Measurements from ENCODE around the gene CAPN11. TPM values are rescaled to one million over a fixed set of nuclear protein-coding genes. Genes with fewer than 3 reads are reported as not detected.

CAPN11 gene
- total and polyA plus RNA-seq, 2 experiments from 2014 or later = 1.1 to 1.7 TPM

DNA sequence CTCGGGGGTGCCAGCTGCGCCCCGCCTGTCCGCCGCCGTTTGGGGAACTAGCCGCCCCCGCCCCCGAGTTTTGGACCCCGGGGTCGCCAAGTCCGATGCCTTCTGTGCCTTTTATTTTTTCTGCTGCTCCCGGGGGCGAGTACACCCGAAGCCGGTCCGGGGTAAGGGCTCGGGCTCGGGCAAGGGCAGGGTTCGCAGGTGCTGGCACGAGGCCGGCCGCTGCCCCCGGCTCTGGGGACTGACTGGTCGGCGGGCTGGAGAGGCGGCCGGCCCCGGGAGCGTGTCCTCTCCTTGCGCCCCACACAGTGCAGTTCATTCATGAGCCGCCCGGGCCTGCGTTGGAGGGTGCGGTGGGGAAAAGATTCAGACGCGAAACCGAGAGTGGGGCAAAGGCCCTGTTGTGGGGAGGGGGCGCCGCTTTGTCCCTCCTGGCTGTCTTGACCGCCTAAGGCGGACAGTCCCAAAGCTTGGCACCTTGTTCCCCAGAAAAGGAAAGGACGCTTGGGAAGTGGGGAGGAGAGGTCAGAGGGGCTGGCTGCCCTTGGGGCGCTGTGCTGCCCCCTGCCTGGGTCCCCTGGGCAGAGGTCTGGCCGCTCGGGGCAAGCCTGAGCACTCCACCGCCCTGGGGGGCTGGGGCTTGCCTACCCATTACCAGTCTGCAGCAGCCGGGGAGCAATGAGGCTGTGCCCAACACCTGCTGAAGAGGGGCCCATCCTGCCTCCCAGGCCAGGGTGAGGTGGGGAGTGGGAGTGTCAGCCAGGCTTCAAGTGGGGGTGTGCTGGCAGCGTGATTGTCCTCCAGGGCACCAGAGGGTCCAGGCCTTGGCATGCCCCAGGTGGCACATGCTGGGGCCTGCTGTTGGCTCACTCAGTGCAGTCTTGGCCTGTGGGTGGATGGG is 30.4 kb upstream of the CAPN11 start:
- Histone ChIP-seq H3K4me3 (peak overlapping the region; percentile 91), H3K9me2 (ENCODE audit: insufficient read depth) (no peaks in the 10 kb centered on the region), H3K79me2 (replicated peaks; ENCODE audit: insufficient read depth) (peaks cover 62% of the 10 kb centered on the region), H3K27ac (ENCODE audit: low read depth) (no peak overlapping the region), H4K20me1 (replicated peaks; ENCODE audit: insufficient read depth) (peaks cover 44% of the 10 kb centered on the region), H2AFZ (peak overlapping the region; percentile 84; the same call in 1 of the 2 replicates), H3F3A (replicated peaks; ENCODE audit: low read depth) (0 out of 2 replicates have a peak, but pooled peaks cover 12% of the 10 kb centered on the region), H3K36me3 (ENCODE audit: insufficient read depth) (no peaks in the 10 kb centered on the region), H3K4me1 (ENCODE audit: insufficient read depth) (peaks cover 48% of the 10 kb centered on the region), H3K4me2 (peak overlapping the region; percentile 94), H3K27me3 (ENCODE audit: insufficient read depth) (no peaks in the 10 kb centered on the region)
- Mint-ChIP-seq H3K36me3 (ENCODE audit: low read depth) (peaks cover 9% of the 10 kb centered on the region), H3K4me3 (peak overlapping the region; percentile 94), H3K27me3 (ENCODE audit: insufficient read depth, low read depth, poor library complexity) (peaks cover 22% of the 10 kb centered on the region), H3K9me3 (no peaks in the 10 kb centered on the region), H3K27ac (no peak overlapping the region), H3K4me1 (peaks cover 54% of the 10 kb centered on the region)
- peak; percentile 66 for ATAC-seq
- TF ChIP-seq, protein P1, sequence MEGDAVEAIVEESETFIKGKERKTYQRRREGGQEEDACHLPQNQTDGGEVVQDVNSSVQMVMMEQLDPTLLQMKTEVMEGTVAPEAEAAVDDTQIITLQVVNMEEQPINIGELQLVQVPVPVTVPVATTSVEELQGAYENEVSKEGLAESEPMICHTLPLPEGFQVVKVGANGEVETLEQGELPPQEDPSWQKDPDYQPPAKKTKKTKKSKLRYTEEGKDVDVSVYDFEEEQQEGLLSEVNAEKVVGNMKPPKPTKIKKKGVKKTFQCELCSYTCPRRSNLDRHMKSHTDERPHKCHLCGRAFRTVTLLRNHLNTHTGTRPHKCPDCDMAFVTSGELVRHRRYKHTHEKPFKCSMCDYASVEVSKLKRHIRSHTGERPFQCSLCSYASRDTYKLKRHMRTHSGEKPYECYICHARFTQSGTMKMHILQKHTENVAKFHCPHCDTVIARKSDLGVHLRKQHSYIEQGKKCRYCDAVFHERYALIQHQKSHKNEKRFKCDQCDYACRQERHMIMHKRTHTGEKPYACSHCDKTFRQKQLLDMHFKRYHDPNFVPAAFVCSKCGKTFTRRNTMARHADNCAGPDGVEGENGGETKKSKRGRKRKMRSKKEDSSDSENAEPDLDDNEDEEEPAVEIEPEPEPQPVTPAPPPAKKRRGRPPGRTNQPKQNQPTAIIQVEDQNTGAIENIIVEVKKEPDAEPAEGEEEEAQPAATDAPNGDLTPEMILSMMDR (conservative IDR thresholded peaks at IDR 0.05; ENCODE audit: low read depth in 2 of 2) = peak; percentile 18 to 22; a peak in 3 of 4 replicates
- TF ChIP-seq EZH2phosphoT487 (IDR thresholded peaks at IDR 0.05; ENCODE audit: unreplicated experiment) = no peak
- peak; percentile 66 for DNase-seq (ENCODE audit: low spot score)

DNA sequence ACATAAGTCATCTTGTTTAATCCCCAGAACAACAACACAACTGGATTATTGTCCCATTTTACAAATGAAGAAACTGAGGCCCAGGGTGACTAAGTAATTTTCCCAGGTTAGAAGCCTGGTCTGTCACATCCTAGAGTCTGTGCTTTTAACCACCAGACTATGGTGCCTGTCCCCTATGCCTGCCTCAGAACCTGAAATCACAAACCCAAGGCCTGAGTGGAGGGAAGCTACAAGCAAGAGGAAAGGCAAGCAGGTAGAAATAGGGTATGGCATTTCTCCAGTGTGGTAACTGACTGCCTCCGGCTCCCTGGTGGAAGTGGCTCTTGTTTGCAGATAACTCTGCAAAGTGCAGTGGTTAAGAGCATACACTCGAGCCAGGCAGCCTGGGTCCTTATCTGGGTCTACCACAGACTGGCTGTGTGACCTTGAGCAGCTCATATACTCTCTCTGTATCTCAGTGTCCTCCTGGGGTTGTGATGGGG is 28.7 kb upstream of the CAPN11 start:
- H3K4me1 ChIP-seq (ENCODE audit: insufficient read depth) = peaks cover 44% of the 10 kb centered on the region
- H3K36me3 ChIP-seq (ENCODE audit: insufficient read depth) = no peaks in the 10 kb centered on the region
- H3K9me3 Mint-ChIP-seq = no peaks in the 10 kb centered on the region; the same call in 2 of the 3 replicates
- no peak overlapping the region for H3K4me3 ChIP-seq
- H3K36me3 Mint-ChIP-seq (ENCODE audit: low read depth) = peaks cover 4% of the 10 kb centered on the region; the same call in 2 of the 3 replicates
- H3K4me1 Mint-ChIP-seq = peaks cover 50% of the 10 kb centered on the region
- H3K79me2 ChIP-seq (replicated peaks; ENCODE audit: insufficient read depth) = peaks cover 46% of the 10 kb centered on the region
- peaks cover 30% of the 10 kb centered on the region for H4K20me1 ChIP-seq (replicated peaks; ENCODE audit: insufficient read depth)
- H3K9me2 ChIP-seq (ENCODE audit: insufficient read depth) = no peaks in the 10 kb centered on the region
- peaks cover 26% of the 10 kb centered on the region for H3K27me3 Mint-ChIP-seq (ENCODE audit: insufficient read depth, low read depth, poor library complexity)
- H3K27ac ChIP-seq (ENCODE audit: low read depth) = no peak overlapping the region
- 0 out of 2 replicates have a peak, but pooled peaks cover 12% of the 10 kb centered on the region for H3F3A ChIP-seq (replicated peaks; ENCODE audit: low read depth)
- DNase-seq (ENCODE audit: low spot score) (no peak), ATAC-seq (no peak)
- no peak overlapping the region for H2AFZ ChIP-seq
- H3K27ac Mint-ChIP-seq = no peak overlapping the region
- H3K4me2 ChIP-seq = no peak overlapping the region
- peak overlapping the region; percentile 51; the same call in 1 of the 3 replicates for H3K4me3 Mint-ChIP-seq
- no peaks in the 10 kb centered on the region for H3K27me3 ChIP-seq (ENCODE audit: insufficient read depth)
- TF ChIP-seq ZNF114 (CRISPR knock-in tag; IDR thresholded peaks at IDR 0.05) (no peak), EZH2phosphoT487 (IDR thresholded peaks at IDR 0.05; ENCODE audit: unreplicated experiment) (no peak), NANOG (IDR thresholded peaks at IDR 0.05; ENCODE audit: borderline replicate concordance) (no peak), POLR2AphosphoS5 (IDR thresholded peaks at IDR 0.05; ENCODE audit: low read depth) (no peak), STAT1 (IDR thresholded peaks at IDR 0.05; ENCODE audit: unreplicated experiment) (no peak), ZNF331 (CRISPR knock-in tag; IDR thresholded peaks at IDR 0.05; ENCODE audit: low read depth) (no peak), CREB1 (CRISPR knock-in tag; IDR thresholded peaks at IDR 0.05; ENCODE audit: low read depth) (no peak)
- TF ChIP-seq, protein P2, sequence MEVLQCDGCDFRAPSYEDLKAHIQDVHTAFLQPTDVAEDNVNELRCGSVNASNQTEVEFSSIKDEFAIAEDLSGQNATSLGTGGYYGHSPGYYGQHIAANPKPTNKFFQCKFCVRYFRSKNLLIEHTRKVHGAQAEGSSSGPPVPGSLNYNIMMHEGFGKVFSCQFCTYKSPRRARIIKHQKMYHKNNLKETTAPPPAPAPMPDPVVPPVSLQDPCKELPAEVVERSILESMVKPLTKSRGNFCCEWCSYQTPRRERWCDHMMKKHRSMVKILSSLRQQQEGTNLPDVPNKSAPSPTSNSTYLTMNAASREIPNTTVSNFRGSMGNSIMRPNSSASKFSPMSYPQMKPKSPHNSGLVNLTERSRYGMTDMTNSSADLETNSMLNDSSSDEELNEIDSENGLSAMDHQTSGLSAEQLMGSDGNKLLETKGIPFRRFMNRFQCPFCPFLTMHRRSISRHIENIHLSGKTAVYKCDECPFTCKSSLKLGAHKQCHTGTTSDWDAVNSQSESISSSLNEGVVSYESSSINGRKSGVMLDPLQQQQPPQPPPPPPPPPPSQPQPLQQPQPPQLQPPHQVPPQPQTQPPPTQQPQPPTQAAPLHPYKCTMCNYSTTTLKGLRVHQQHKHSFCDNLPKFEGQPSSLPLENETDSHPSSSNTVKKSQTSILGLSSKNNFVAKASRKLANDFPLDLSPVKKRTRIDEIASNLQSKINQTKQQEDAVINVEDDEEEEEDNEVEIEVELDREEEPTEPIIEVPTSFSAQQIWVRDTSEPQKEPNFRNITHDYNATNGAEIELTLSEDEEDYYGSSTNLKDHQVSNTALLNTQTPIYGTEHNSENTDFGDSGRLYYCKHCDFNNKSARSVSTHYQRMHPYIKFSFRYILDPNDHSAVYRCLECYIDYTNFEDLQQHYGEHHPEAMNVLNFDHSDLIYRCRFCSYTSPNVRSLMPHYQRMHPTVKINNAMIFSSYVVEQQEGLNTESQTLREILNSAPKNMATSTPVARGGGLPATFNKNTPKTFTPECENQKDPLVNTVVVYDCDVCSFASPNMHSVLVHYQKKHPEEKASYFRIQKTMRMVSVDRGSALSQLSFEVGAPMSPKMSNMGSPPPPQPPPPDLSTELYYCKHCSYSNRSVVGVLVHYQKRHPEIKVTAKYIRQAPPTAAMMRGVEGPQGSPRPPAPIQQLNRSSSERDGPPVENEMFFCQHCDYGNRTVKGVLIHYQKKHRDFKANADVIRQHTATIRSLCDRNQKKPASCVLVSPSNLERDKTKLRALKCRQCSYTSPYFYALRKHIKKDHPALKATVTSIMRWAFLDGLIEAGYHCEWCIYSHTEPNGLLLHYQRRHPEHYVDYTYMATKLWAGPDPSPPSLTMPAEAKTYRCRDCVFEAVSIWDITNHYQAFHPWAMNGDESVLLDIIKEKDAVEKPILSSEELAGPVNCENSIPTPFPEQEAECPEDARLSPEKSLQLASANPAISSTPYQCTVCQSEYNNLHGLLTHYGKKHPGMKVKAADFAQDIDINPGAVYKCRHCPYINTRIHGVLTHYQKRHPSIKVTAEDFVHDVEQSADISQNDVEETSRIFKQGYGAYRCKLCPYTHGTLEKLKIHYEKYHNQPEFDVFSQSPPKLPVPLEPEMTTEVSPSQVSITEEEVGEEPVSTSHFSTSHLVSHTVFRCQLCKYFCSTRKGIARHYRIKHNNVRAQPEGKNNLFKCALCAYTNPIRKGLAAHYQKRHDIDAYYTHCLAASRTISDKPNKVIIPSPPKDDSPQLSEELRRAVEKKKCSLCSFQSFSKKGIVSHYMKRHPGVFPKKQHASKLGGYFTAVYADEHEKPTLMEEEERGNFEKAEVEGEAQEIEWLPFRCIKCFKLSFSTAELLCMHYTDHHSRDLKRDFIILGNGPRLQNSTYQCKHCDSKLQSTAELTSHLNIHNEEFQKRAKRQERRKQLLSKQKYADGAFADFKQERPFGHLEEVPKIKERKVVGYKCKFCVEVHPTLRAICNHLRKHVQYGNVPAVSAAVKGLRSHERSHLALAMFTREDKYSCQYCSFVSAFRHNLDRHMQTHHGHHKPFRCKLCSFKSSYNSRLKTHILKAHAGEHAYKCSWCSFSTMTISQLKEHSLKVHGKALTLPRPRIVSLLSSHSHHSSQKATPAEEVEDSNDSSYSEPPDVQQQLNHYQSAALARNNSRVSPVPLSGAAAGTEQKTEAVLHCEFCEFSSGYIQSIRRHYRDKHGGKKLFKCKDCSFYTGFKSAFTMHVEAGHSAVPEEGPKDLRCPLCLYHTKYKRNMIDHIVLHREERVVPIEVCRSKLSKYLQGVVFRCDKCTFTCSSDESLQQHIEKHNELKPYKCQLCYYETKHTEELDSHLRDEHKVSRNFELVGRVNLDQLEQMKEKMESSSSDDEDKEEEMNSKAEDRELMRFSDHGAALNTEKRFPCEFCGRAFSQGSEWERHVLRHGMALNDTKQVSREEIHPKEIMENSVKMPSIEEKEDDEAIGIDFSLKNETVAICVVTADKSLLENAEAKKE (CRISPR knock-in tag; IDR thresholded peaks at IDR 0.05) = no peak
- TF ChIP-seq, protein P3, sequence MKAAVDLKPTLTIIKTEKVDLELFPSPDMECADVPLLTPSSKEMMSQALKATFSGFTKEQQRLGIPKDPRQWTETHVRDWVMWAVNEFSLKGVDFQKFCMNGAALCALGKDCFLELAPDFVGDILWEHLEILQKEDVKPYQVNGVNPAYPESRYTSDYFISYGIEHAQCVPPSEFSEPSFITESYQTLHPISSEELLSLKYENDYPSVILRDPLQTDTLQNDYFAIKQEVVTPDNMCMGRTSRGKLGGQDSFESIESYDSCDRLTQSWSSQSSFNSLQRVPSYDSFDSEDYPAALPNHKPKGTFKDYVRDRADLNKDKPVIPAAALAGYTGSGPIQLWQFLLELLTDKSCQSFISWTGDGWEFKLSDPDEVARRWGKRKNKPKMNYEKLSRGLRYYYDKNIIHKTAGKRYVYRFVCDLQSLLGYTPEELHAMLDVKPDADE (IDR thresholded peaks at IDR 0.05) = no peak

Data from GM23338 (cell line).